Neural cell (in vitro differentiated cells): ENCODE results near the gene UMODL1. TPM values are rescaled to one million over a fixed set of nuclear protein-coding genes. Genes with fewer than 3 reads are reported as not detected.

ENCODE experiments used
- H2AFZ ChIP-seq: fragments of 200-600, 300-800 bp; sonication (generic), shearing (Covaris generic); 2 replicates; pipeline ENCODE4 v1.6.0; 2014; ENCODE audit warnings: low read depth, mild to moderate bottlenecking, antibody characterized with exemption, low read length, moderate library complexity
- H3F3A ChIP-seq: fragments of 200-600 bp; shearing (Covaris generic); 2 replicates; pipeline ENCODE4 v1.6.1; 2016; ENCODE audit warnings: mild to moderate bottlenecking, moderate library complexity, mixed read lengths, antibody characterized with exemption, low read length; ENCODE audit not compliant: insufficient read depth, poor library complexity, severe bottlenecking
- H3K27ac ChIP-seq: fragments of 200-600, 300-800 bp; sonication (generic), shearing (Covaris generic); 2 replicates; pipeline ENCODE4 v1.5.1; 2014; ENCODE audit warnings: mild to moderate bottlenecking, low read length, moderate library complexity
- H3K27me3 ChIP-seq: fragments of 300-800, 200-600 bp; sonication (generic), shearing (Covaris generic); 2 replicates; pipeline ENCODE4 v1.6.0; 2014; ENCODE audit warnings: mild to moderate bottlenecking, low read depth, low read length, moderate library complexity; ENCODE audit not compliant: insufficient read depth
- H3K36me3 ChIP-seq: fragments of 300-800, 200-600 bp; sonication (generic), shearing (Covaris generic); 2 replicates; pipeline ENCODE4 v1.5.1; 2014; ENCODE audit warnings: mild to moderate bottlenecking, antibody characterized with exemption, low read length, moderate library complexity; ENCODE audit not compliant: insufficient read depth
- H3K4me2 ChIP-seq: fragments of 300-800, 200-600 bp; sonication (generic), shearing (Covaris generic); 2 replicates; pipeline ENCODE4 v1.6.0; 2014; ENCODE audit warnings: mild to moderate bottlenecking, low read length
- H3K4me3 ChIP-seq: fragments of 300-800, 200-600 bp; sonication (generic), shearing (Covaris generic); 2 replicates; pipeline ENCODE4 v1.5.1; 2014; ENCODE audit warnings: mild to moderate bottlenecking, low read length, moderate library complexity
- H3K79me2 ChIP-seq: fragments of 200-600 bp; shearing (Covaris generic); replicated peaks from 2 replicates; pipeline ENCODE4 v1.6.0; 2014; ENCODE audit warnings: mild to moderate bottlenecking, low read length, moderate library complexity; ENCODE audit not compliant: insufficient read depth
- H3K9ac ChIP-seq: fragments of 300-800, 200-600 bp; sonication (generic), shearing (Covaris generic); 2 replicates; pipeline ENCODE4 v1.6.1; 2016; ENCODE audit warnings: mild to moderate bottlenecking, low read length, mixed read lengths
- H3K9me2 ChIP-seq: fragments of 200-600 bp; shearing (Covaris generic); 2 replicates; pipeline ENCODE4 v1.6.1; 2016; ENCODE audit warnings: mild to moderate bottlenecking, low read length, mixed read lengths; ENCODE audit not compliant: insufficient read depth
- H3K9me3 ChIP-seq: fragments of 200-600, 300-800 bp; sonication (generic), shearing (Covaris generic); 2 replicates; pipeline ENCODE4 v1.6.1; 2016; ENCODE audit warnings: mild to moderate bottlenecking, mixed run types, low read length, moderate library complexity, mixed read lengths
- H4K20me1 ChIP-seq: fragments of 200-600 bp; shearing (Covaris generic); 2 replicates; pipeline ENCODE4 v1.6.1; 2016; ENCODE audit warnings: mild to moderate bottlenecking, mixed run types; ENCODE audit not compliant: insufficient read depth
- CTCF ChIP-seq: fragments of 450-650 bp; IDR thresholded peaks from 2 replicates; pipeline ENCODE4 v1.5.1; 2014; ENCODE audit warnings: antibody characterized with exemption, mild to moderate bottlenecking, moderate library complexity; ENCODE audit not compliant: poor library complexity, severe bottlenecking
- EP300 ChIP-seq: fragments of 450-650 bp; conservative IDR thresholded peaks from 2 replicates; pipeline ENCODE4 v1.6.1; 2014; ENCODE audit warnings: antibody characterized with exemption, mild to moderate bottlenecking, moderate library complexity; ENCODE audit not compliant: poor library complexity, severe bottlenecking
- EZH2 ChIP-seq: fragments of 200-600, 300-800 bp; shearing (Covaris generic), sonication (generic); IDR thresholded peaks from 2 replicates; pipeline ENCODE4 v1.6.1; 2014; ENCODE audit warnings: antibody characterized with exemption, low read length, borderline replicate concordance, mild to moderate bottlenecking; ENCODE audit not compliant: insufficient read depth, poor library complexity, severe bottlenecking
- MXI1 ChIP-seq: fragments of 450-650 bp; conservative IDR thresholded peaks from 2 replicates; pipeline ENCODE4 v1.6.1; 2014; ENCODE audit warnings: antibody characterized with exemption, mild to moderate bottlenecking; ENCODE audit not compliant: poor library complexity, severe bottlenecking
- POLR2AphosphoS5 ChIP-seq: IDR thresholded peaks from 2 replicates; pipeline ENCODE4 v1.6.1; 2012
- RAD21 ChIP-seq: fragments of 450-650 bp; conservative IDR thresholded peaks from 2 replicates; pipeline ENCODE4 v1.6.1; 2014; ENCODE audit warnings: antibody characterized with exemption, mild to moderate bottlenecking, moderate library complexity
- REST ChIP-seq: IDR thresholded peaks from 2 replicates; pipeline ENCODE4 v1.6.1; 2012; ENCODE audit warnings: borderline replicate concordance
- SMC3 ChIP-seq: fragments of 450-650 bp; conservative IDR thresholded peaks from 2 replicates; pipeline ENCODE4 v1.6.1; 2014; ENCODE audit warnings: antibody characterized with exemption, mild to moderate bottlenecking, moderate library complexity; ENCODE audit not compliant: poor library complexity
- TAF1 ChIP-seq: IDR thresholded peaks from 2 replicates; pipeline ENCODE4 v1.6.1; 2012; ENCODE audit warnings: low read depth
- polyA plus RNA-seq: library from polyadenylated mRNA; depleted of rRNA; stranded (reverse); fragments of >200 nt; gene quantifications from 2 replicates; pipeline ENCODE4 v1.2.3, GENCODE V29; 2014

The UMODL1 gene
- polyA plus RNA-seq, 1 donor from 2014 or later = 0.11 TPM

GRCh38 chr21:42125571-42126544 is 54.7 kb downstream of the UMODL1 start:
- H3K27ac ChIP-seq = no peak overlapping the region
- no peaks in the 10 kb centered on the region for H3K9me3 ChIP-seq
- no peaks in the 10 kb centered on the region for H3K36me3 ChIP-seq
- H3F3A ChIP-seq = no peaks in the 10 kb centered on the region
- no peak overlapping the region for H3K9ac ChIP-seq
- H3K4me2 ChIP-seq = no peak overlapping the region
- no peaks in the 10 kb centered on the region for H4K20me1 ChIP-seq
- H3K27me3 ChIP-seq = no peaks in the 10 kb centered on the region
- no peaks in the 10 kb centered on the region for H3K79me2 ChIP-seq
- H3K4me3 ChIP-seq = no peak overlapping the region
- no peak for TF ChIP-seq REST
- no peaks in the 10 kb centered on the region for H3K9me2 ChIP-seq
- H2AFZ ChIP-seq = no peak overlapping the region

GRCh38 chr21:42127164-42128150 is 56.3 kb downstream of the UMODL1 start:
- Histone ChIP-seq H3K27ac (no peak overlapping the region), H3K36me3 (no peaks in the 10 kb centered on the region), H3K4me2 (no peak overlapping the region), H3K27me3 (no peaks in the 10 kb centered on the region), H2AFZ (no peak overlapping the region), H3K9me2 (no peaks in the 10 kb centered on the region), H4K20me1 (no peaks in the 10 kb centered on the region), H3F3A (no peaks in the 10 kb centered on the region), H3K9me3 (no peaks in the 10 kb centered on the region), H3K79me2 (no peaks in the 10 kb centered on the region), H3K4me3 (no peak overlapping the region), H3K9ac (no peak overlapping the region)
- TF ChIP-seq POLR2AphosphoS5 (no peak), SMC3 (no peak), RAD21 (no peak), REST (no peak), CTCF (no peak), EP300 (no peak), TAF1 (no peak), EZH2 (no peak), MXI1 (no peak)
